HG03565 (cell line): ENCODE measurements around the gene FGF18.

Experiments
- ATAC-seq: cut with Tn5 transposase; IDR thresholded peaks from one replicate; pipeline ENCODE4 v1.9.1; 2021; ENCODE audit warnings: mild to moderate bottlenecking, moderate library complexity; ENCODE audit not compliant: unreplicated experiment

Gene FGF18

DNA sequence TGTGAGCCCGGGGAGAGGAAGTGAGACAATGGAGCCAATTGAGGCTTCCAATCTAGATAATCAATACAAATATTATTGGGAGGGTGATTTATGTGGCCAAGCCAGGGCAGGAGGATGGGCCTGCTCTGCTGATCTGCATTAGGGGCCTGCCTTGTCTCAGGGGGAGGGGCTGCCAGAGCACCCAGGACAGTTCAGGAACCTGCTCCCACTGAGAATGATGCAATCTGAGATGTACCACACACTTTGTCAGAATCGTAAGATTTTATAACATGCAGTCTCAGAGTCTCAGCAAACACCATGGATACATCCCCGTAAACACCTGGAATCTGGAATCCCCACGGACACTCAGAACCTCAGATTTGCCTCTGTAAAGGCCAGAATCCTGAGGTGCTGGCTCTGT lies 19.3 kb downstream of the FGF18 start:
- ATAC-seq, result no peak

DNA sequence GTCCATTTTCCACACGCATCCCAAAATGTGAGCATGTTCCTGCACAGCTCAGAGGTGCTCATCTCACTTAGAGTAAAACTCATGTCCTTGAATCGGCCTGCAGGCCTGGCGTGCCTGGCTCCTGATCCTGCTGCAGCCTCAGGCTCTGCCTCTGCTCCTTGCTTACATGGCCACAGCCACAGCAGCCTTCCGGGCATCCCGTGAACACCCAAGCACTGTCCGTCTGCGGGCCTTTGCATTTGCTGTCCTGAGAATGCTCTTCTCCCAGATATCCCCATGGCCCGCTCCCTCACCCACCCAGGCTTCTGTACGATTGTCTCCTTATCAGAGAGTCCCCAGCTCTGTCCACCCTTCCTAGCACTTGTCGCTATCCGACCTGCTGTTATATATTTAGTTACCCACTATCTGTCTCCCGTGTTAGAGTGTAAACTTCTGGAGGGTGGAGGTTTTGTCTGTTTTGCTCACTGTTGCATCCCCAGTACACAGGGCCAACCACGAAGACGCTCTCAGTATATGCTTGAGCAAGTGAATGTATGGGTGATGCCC lies 21.9 kb downstream of the FGF18 start:
- no peak for ATAC-seq

DNA sequence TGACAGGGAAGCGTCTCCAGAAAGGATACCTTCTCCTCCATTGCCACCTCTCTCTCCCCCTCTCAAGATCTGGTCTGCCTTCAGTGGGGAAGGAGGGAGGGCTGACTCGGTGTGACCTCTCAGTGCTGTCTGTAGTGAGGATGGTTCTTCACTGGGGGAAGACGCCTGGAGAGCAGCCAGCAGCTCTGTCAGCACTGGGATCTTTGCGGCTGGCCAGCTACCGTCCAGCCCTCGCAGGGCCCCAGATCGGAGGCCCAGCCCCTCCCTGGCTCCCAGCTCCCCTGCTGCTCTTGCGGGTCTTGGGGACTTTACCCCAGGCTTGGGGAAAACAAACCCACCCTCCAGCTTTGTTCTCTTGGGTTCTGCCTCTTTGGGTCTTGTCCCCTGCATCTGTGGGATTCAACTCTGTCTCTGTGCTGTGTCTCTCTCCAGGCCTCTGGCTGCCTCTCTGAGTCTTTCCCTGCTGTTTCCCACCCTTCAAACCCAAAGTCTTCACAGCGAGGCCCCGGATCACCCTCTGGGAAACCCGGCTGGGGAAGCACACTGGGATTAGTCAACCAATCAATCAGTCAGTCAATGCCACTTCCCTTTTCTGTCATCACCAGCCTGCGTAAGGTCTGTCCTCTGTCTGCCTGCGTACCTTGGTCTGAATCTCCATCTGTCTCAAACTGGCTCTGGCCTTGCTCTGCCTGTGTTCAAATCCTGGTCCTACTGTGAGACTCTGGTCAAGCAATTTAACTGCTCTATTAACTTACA lies 23.0 kb downstream of the FGF18 start:
- ATAC-seq, result no peak

DNA sequence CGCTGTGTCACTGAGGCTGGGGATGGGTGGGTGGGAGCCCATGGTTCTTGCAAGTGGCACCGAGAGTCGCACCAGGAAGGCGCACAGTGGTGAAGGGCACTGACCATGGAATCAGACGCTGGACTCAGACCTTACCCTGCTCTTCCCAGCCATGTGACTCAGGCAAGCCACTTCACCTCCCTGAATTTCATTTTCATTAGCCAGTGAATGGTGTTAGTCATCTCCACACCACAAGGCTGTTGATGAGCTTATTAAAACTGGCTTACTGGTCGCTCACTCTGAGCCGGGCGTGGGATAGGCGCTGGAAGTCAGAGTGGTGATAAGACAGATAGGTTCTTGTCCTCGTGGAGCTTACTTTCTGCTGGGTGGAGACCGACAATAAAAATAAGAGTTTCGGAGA lies 25.1 kb downstream of the FGF18 start:
- no peak for ATAC-seq

DNA sequence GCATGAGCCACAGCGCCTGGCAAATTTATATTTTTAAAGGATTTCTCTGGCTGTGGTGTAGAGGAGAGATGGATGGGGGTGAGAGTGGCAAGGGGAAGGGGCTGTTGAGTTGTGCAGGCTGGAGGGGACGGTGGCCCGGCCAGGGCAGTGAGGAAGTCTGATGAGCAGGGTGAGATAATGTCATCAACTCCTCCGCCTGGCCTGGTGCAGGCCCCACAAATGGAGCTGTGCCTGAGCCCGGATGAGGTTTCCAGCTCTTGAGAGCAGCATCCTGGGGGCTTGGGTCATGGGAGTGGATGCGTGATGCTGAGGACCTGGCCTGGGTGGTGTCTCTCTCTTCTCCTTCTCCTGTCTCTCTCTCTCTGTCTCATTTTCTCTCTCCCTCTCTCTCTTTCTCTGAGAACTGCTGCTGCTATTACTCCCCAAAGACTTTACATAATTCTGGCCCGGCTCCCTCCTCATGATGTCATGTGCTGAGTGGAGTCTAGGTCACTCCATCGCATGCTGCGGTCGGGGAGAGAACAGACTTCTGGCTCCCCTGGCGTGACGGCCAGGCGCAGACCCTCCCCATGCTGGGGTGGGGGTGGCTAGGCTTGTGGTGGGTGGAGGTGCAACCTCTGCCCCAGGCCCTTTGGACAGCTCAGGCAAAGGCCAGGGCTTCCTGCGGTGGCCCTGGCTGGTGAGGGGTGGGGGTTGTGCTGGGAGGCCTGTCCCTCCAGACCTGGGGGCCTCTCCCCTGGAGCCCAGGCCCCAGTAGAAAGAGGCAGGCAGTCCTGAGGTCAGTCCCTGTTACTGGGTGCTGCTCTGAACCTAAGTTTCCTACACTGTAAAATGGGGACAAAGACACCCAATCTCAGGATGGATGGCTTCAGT lies 26.4 kb downstream of the FGF18 start:
- no peak for ATAC-seq

DNA sequence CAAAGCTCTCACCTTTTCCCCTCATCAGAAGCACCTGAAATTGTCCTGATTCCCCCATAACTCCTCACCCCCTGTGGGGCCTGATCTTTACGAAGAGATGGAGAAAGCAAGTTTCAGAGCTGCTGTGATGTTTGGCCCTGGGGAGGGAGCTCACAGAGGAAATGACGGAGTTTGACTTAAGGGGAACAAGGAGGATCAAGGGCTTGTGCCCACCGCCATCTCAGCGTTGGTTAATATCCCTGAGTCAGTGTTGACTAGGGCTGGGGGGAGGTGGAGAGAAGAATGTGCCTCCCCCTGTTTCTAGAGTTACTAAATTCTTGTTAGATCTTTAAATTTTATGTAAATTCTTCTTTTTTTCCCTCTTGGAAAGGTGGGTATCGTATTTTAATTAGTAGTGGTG lies 27.8 kb downstream of the FGF18 start:
- ATAC-seq, result no peak

DNA sequence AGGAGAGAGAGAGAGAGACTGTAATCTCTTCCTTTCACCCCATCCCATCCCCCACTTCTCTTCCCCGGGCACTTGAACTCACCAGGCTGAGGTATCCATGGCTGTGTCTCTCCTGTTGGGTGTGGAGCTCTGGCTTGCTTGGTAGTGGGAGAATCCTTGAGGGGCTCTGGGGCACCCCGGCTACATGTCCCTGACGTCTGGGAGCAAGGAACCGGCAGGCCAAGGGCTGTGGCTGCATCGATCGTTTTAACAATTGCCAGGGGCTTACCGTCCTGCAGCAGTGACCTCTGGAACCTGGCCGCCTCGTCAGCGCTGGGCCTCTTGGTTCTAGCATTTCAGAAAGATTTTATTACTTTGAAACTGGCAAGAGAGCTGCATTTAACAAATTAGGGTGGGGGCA lies 30.0 kb downstream of the FGF18 start:
- no peak for ATAC-seq

DNA sequence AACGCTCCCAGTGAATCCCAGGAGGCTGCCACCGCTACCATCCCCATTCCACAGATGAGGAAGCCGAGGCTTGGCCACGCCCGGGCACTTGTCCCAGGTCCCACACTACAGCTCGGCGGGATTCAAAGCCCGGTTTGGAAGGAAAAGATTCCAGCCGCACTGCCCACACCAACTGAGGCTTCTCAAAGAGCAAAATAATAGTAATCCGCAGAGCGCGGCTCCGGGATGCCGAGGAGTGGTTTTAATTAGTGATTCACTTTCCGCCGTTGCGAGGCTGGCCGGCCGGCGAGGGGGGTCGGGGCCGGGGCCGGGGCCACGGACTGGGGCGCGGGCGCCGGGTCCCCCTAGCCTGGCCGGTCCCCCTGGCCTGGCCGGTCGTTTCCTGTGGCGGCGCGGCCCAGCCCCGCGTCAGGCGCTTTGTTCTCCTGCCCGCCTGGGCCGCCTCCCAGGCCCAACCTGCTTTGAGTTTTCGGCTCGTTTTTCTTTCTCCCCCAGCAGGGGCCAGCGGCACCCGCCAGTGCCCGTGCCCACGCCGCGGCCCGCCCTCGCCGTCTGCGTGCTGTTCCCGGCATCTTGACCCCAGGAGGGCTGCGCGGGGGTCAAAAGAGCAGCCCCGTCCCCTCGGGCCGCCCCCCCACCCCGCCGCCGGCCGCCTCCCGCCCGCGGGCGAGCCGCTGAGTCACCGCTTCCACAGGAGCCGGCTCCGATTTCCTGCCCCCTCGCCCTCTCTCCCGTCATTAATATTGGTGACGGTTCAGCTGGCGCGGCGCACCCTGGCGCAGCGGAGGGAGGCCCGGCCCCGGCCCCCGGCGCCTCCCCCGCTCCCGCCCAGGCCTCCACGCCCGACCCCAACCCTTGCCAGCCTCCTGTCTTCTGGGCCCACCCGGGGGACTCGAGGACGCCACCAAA lies 31.2 kb downstream of the FGF18 start:
- ATAC-seq, result no peak

DNA sequence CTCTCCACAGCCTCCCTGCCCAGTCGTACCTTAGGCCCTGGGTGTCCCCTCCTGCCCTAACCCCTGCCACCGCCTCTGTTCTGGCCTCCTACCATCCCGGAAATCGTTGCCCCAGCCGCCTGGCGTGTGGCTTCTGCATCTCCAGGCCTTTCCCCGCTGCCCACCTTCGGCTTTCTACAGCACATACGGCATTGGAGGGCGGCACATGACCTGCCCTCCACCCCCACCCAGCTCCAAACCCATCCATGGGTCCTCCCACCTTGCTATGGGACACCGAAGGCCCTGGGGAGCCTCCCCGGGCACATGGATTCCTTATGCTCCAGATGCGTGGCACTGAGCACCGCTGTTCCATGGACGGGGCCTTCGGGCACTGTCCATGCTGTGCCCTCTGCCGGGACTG lies 32.0 kb downstream of the FGF18 start:
- no peak for ATAC-seq

DNA sequence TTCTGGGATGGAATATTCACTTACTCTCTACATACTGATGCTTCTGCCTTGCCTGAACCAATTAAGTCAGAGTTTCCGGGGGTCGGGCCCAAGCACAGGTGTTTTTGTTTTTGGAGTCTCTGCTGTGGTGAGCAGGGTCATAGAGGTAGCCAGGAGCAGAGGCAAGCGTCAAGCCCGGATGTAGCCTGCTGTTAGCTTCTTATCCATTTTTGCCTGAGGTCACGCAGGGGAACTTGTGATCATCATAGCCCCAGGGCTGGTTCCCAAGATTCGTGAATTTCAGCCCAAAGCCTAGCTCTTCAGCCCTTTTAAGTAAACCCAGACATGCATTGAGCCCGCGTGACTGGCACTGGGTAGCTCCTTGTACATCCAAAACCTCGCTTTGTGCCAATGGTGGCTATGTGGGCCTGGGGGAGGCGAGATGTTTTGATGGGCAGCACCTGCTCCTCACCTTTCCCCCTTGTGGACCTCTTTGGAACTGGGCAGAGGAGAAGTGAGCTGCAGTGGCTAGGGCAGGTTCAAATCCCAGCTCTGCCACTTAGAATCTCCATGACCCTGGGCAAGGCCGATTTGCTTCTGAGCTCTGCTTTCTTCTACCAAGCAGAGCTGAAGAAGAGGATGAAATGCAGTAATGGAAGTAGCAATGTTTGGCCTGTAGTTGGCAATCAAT lies 33.7 kb downstream of the FGF18 start:
- ATAC-seq, result no peak

DNA sequence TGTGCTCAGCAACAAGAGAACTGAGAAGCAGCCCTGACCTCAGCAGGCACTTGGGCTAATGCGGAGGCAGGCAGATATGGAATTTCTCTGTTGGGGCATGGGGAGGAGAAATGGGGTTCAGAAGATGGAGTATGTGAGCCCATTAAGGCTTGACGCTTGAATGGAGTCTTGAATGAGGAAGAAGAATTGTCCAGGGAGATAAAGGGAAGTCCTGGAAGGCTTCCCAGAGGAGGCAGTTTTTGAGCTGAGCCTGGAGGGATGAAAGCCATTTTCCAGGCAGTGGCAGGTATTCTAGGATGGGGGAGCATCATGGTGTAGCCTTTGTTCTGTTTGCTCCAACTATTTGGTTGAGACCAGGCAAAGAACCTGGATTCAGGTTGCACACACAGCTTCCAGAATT lies 34.5 kb downstream of the FGF18 start:
- no peak for ATAC-seq

DNA sequence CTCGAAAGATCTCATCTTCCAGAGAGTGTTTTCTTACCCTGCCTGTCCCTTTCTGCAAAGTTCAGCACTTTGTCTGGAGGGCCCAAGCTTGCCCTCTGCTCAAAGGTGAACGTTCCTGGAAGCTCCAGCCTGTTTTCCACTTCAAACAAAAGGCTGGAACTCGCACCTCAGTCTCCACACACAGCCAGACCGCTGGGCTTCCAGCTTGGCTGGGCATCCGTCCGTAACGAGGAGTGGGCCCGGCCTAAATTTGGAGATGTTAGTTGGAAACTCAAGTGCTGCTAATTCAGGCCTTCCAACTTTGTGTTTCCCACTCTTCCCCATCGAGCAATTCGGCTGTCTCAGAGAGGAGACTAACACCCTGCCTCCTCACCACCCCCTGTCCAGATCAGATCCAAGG lies 35.1 kb downstream of the FGF18 start:
- no peak for ATAC-seq

DNA sequence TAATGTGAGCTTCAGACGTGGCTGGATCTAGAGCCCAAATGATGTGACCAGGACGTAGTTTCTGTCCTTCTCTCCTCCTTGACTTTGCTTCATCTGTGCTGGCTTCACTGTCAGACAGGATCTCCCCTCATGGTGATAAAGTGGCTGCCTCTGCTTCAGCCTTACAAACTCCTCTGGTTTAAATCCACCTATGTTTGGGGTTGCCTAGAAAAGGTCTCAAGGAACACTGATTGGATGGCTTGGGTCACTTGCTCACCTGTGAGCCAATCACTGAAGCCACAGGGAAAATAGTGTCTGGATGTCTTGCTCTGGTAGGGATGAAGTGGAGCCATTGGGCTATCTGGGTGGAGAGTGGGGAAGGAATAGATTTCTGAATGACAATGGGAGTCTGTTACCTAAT lies 36.1 kb downstream of the FGF18 start:
- ATAC-seq, result no peak

DNA sequence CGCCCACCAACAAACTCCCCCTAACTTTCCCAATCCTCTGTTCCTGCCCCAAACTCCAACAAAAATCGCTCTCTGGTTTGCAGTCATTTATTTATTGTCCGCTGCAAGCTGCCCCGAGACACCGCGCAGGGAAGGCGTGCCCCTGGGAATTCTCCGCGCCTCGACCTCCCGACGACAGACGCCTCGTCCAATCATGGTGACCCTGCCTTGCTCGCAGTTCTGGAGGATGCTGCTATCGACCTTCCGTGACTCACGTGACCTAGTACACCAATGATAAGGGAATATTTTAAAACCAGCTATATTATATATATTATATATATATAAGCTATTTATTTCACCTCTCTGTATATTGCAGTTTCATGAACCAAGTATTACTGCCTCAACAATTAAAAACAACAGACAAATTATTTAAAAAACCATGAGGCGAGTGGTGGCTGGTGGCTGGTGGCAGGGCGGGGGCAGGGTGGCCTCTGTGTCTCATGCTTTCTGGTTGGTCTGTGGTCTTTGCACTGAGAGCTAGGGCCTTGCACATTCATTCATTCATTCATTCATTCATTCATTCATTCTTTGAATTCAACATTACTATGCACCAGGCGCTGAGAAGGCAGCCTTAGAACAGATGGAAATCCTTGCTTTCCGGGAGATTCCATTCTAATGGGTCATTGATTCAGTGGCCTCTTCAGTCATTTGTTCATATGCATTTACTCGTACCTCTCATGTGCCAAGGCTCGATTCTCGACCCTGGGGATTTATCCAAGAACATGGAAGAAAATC lies 37.9 kb downstream of the FGF18 start:
- no peak for ATAC-seq

DNA sequence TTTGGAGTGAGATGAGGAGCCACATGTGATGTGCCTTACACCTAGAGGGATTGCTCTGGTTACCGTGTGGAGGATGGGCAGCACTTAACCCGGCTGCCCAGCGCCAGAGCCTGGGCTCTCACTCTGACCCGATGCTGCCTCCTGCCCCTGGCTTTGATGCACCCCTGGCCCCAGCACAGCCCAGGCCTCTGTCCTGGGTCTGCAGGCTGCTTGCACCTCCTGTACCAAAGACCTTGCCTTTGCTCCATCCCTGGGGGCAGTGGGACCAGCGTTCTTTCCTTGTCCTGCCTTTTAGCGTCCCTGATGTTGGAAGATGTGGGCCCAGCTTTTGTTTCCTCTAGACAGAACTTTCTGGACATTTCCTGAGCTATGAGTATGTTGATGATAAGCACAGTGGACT lies 40.4 kb downstream of the FGF18 start:
- ATAC-seq, result no peak

DNA sequence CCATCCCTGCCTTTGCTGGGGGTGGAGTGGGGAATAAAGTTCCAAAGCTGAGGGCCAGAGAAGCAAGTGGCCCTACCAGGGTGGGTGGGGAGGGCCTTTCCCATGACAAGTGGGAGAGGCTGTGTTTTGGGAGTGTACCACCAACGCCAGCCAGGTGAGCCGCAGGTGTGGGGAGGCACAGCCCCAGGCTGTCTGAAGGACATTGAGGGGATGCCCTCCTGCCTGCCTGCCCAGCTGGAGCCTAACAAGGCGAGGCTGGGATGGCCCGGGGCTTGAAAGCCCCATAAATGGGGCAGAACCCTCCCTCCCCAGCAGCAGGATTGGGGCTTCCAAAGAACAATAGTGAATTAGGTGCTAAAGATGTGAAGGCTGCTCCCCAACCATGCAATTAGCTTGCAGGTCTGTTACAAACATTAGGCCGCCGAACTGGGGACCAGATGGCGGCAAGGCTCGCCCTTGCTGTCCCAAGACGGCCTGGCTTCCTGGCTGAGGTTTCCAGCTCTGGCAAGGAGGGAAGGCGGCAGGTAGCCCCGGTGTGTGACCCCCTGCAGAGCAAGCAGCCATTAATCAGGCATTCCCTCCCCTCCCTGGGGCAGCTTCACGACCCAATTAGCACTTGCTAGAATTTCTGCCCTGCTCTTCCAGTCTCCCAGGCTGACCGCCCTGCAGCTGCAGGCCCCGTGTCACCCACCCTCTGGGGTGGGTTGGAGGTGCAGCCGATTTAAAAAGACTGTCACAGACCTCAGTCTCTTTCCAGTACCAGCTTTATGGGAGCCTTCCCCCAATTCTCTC lies 42.9 kb downstream of the FGF18 start:
- no peak for ATAC-seq

DNA sequence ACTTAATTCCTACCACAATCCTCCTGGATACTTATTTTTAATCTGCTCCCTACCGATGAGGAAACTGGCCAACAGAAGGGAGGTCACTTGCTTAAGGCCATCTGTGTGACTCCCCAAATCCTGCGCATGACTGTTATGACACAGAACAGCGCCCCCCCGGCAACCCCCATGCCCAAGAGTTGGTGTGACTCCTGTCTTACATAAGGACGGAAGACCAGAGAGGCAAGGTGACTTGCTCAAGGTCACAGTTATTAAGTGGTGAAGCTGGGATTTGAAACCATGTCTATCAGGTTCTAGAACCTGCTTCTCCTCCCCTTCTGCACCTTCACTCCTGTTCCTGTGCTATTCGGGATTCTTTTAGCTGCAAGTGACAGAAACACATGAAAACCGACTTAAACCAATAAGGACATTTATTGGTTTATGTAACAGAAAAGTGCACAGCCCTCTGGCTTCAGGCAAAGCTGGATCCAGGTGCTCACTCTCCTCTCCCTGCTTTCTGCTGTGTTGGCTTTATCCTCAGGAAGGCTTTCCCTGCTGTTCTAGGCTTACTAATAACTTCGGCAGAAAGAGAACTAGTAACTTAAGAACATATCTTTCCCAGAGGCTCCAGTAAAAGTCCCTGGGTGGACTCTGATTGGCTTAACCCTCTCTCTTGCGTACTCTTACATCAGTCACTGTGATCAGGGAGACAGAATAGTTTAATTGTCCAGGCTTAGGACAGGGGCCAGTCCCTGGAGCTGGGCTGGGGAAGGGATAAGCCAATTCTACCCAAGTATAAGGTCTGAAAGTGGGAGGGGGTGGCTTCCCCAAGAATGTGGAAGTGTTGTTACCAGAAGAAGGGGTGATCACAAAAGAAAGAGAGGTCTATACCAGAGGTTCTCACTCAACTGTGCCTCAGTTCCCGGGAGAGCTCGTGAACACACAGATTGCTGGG lies 43.7 kb downstream of the FGF18 start:
- no peak for ATAC-seq

DNA sequence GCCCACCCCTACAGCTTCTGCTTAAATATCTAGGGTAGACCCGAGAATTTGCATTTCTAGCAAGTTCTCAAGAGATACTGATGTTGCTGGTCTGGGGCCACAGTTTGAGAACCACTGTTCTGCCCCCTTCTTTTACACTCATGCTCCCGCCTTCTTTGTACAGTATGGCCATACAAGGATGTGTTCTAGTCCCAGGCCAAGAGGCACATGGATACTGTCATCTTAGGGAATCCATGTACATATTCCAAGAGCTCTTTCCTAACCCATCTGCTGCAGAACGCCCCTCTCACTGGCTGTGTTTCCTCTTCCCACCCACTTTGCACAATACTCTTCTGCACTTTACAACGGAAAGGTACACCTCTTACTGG lies 44.4 kb downstream of the FGF18 start:
- no peak for ATAC-seq
